GM12874 (cell line): ENCODE data around the gene LGR6.

Source experiments
- CTCF ChIP-seq: IDR thresholded peaks from 2 replicates; pipeline ENCODE4 v1.5.1; 2011; ENCODE audit warnings: low read depth, mild to moderate bottlenecking, control low read depth, low read length, moderate library complexity; ENCODE audit not compliant: insufficient read depth

Gene LGR6

GRCh38 chr1:202165267-202165941, 28.2 kb upstream of the LGR6 start:
- TF ChIP-seq CTCF: no peak

- no peak for TF ChIP-seq CTCF
Observed at GRCh38 chr1:202165942-202166843, 27.4 kb upstream of the LGR6 start.

GRCh38 chr1:202167708-202168415, 25.7 kb upstream of the LGR6 start:
- no peak for TF ChIP-seq CTCF

GRCh38 chr1:202168861-202169260, 24.7 kb upstream of the LGR6 start:
- no peak for TF ChIP-seq CTCF

GRCh38 chr1:202170726-202171125, 22.9 kb upstream of the LGR6 start:
- no peak for TF ChIP-seq CTCF

- TF ChIP-seq CTCF: no peak
Observed at GRCh38 chr1:202171292-202172014, 22.1 kb upstream of the LGR6 start.
